Aortic smooth muscle cell (primary cell): ENCODE results near the gene TP53. TPM values are rescaled to one million over a fixed set of nuclear protein-coding genes. Genes with fewer than 3 reads are reported as not detected.

Experiments used
- total RNA-seq: library from RNA; depleted of rRNA; stranded (reverse); fragments of >200 nt; gene quantifications from 2 replicates; pipeline ENCODE4 v1.2.3, GENCODE V29; 2014

TP53 gene
- 14.1 and 19.5 TPM in 2 replicates for total RNA-seq

DNA sequence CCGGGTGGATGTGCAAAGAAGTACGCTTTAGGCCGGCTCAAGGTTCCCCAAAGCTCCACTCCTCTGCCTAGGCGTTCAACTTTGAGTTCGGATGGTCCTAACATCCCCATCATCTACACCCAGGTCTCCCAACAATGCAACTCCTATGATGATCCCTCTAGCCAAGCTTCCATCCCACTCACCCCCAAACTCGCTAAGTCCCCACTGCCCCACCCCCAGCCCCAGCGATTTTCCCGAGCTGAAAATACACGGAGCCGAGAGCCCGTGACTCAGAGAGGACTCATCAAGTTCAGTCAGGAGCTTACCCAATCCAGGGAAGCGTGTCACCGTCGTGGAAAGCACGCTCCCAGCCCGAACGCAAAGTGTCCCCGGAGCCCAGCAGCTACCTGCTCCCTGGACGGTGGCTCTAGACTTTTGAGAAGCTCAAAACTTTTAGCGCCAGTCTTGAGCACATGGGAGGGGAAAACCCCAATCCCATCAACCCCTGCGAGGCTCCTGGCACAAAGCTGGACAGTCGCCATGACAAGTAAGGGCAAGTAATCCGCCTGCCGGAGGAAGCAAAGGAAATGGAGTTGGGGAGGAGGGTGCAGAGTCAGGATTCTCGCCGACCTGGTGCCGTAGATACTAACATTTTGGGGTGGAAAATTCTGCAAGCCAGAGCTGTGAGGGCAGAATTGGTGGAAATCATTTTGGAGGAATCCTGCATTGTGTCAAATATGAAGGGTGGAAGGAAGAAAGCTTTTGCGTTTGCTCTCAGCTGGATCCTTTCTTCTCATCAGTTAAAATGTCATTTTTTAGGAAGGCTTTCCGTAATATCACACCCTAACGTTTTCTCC, at the start of gene TP53:
Gene TP53, minus strand, starts transcription at position 419 of the 836 bp plus-strand sequence. CDS start 10,896 bp downstream, outside the sequence.

DNA sequence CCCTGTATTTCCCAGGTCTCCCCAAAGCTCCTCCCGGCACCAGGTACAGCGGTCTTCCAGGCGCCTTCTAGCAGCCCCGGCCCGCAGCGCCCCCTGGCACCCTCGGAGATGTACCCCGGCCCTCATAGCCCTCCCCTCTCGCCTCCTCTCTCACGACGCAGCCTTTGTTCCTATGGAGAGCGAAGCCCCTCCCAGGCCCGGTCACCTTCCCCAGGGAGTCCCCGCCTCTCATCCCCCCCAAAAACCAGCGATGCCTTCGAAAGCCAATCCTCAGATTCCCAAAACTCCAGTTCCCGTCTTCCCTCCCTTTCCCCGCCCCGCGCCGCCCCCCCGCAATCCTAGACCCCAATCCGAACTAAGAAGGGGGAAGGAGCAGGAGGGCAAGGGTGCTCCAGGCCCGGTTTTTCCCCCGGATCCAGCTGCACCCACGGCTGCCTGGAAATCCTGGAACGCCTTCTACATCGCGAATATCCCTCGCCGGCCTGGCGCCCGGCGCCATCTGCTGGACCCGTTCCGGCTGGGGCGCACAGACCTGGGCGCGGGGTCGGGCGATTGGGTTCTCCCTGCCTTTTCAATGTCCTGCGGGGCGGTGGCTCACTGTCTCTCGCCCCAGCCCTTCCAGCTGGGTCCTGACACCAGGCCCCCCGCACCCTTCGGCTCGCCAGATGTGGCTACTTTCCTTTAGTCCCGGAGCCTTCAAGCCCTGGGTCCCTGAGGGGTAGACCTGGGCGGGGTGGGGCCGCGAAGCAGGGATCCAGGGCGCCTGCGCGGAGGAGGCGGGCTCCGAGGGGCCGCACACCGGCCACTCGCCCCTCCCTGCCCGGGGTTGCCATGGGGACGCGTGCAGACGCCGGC, 29.8 kb upstream of the TP53 start, which contains the start of gene DNAH2:
Gene DNAH2, plus strand, starts transcription at position 844 of the 855 bp plus-strand sequence. CDS start 1,991 bp downstream, outside the sequence.

DNA sequence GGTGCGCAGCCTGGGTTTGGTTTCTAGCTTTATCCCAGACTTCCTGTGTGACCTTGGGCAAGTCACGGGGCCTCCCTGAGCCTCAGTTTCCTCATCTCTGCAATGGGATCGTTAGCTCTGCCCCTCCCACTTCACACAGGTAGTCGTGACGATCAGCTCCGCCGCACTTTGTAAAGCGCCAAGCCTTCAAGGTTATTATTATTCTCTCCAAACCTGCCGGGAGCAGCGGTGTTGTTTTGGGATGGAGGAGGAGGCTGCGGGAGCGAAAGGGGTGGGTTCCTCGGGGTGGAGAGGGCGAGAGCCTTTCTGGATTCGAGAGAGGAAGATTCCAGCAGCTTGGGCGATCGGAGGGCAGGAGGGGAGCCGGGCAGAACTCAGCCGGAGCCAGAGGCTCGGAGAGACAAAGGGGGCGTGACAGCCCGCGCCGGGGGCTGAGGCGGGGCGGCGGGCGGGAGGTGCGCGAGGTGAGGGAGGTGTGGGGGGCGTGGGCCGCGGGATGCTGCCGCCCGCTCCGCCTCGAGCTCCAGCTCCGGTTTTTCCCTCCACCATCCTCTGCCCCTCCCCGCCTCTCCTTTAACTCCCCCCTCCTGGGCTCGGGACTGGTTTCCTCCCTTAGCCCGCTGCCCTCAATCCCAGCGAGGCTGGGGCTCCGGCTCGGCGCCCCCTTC, 17.4 kb upstream of the TP53 start, which contains the start of gene EFNB3:
Gene EFNB3, plus strand, starts transcription at position 602 of the 668 bp plus-strand sequence. CDS start 397 bp downstream, outside the sequence.

GRCh38 chr17:7687908-7688807, 868 bp upstream of the TP53 start, which contains the start of gene WRAP53:
Gene WRAP53, plus strand, starts transcription at chr17:7688477. Its CDS starts 172 bp downstream, at chr17:7688649.

DNA sequence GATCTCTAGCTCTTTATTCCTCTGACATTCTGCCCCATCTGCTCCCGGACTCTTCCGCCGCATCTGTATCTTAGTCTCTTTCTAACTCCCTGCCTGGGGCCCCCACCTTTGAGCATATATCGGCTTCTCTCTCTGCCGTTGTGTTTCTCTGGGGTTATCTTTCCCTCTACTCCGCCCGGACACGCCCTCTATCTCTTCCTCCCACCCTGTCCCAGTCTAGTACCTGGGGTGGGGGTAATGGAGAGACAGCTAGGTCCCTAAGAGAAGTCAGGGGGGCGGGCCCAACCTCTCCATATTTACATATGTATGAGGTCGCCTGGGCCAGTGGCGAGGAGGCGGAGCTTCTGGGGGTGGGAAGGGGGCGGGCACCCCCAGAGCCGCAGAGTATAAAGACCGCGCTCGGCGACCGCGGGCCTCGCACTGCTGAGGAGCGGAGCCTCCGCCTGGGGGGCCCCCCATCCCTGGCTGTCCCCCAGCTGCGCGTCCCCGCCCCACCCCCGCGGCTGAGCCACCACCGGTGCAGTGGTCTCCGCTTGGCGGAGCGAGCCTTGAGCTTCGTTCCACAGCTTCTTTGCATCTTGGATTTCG, 36.7 kb downstream of the TP53 start, which contains the start of gene ATP1B2:
Gene ATP1B2, plus strand, starts transcription at position 418 of the 588 bp plus-strand sequence. CDS start 593 bp downstream, outside the sequence.

GRCh38 chr17:7629939-7630571, 57.2 kb downstream of the TP53 start, which contains the start of gene SHBG:
Gene SHBG, plus strand, starts transcription at chr17:7630135. Its CDS starts 38 bp downstream, at chr17:7630173.

GRCh38 chr17:7627250-7628121, 59.8 kb downstream of the TP53 start, which contains the start of gene SAT2:
Gene SAT2, minus strand, starts transcription at chr17:7627821. Its CDS starts 186 bp downstream, at chr17:7627635.

Other genes starting within 250 kb of the TP53 start
- 0.13 and 0.19 TPM in 2 replicates for gene FGF11, start 248.0 kb downstream of the TP53 start, total RNA-seq
- gene CHRNB1, start 242.4 kb downstream of the TP53 start, total RNA-seq, result 6.6 and 7.6 TPM in 2 replicates
- 18.2 and 23.6 TPM in 2 replicates for gene ZBTB4, start 207.9 kb downstream of the TP53 start, total RNA-seq
- gene SLC35G6, start 206.0 kb downstream of the TP53 start, total RNA-seq, result not detected in 2 replicates
- 98.6 and 101 TPM in 2 replicates for gene POLR2A, start 203.1 kb downstream of the TP53 start, total RNA-seq
- 9.2 and 21.8 TPM in 2 replicates for gene TNFSF12, start 138.4 kb downstream of the TP53 start, total RNA-seq
- gene TNFSF13, start 128.7 kb downstream of the TP53 start, total RNA-seq, result 3.4 and 4.1 TPM in 2 replicates
- 55.3 and 71.7 TPM in 2 replicates for gene SENP3, start 125.6 kb downstream of the TP53 start, total RNA-seq
- gene CD68, start 107.9 kb downstream of the TP53 start, total RNA-seq, result 47.7 and 75.6 TPM in 2 replicates
- 41.5 and 57.2 TPM in 2 replicates for gene MPDU1, start 103.6 kb downstream of the TP53 start, total RNA-seq
- 0.19 and 0.26 TPM in 2 replicates for gene SOX15, start 97.4 kb downstream of the TP53 start, total RNA-seq
- gene FXR2, start 72.6 kb downstream of the TP53 start, total RNA-seq, result 45.9 and 56.7 TPM in 2 replicates
- 45.6 and 50.5 TPM in 2 replicates for gene SAT2, start 59.7 kb downstream of the TP53 start, total RNA-seq
- 0.26 and 0.50 TPM in 2 replicates for gene SHBG, start 57.4 kb downstream of the TP53 start, total RNA-seq
- gene ATP1B2, start 36.6 kb downstream of the TP53 start, total RNA-seq, result under 0.01 TPM in 2 replicates
- gene WRAP53, start 987 bp upstream of the TP53 start, total RNA-seq, result 3.3 and 4.9 TPM in 2 replicates
- under 0.01 and 0.12 TPM in 2 replicates for gene EFNB3, start 17.7 kb upstream of the TP53 start, total RNA-seq
- gene DNAH2, start 30.3 kb upstream of the TP53 start, total RNA-seq, result 0.12 and 0.13 TPM in 2 replicates
- 3.6 and 3.9 TPM in 2 replicates for gene KDM6B, start 146.7 kb upstream of the TP53 start, total RNA-seq
- gene TMEM88, start 167.6 kb upstream of the TP53 start, total RNA-seq, result 0.37 and 0.40 TPM in 2 replicates
- gene NAA38, start 170.1 kb upstream of the TP53 start, total RNA-seq, result 92.8 and 145 TPM in 2 replicates
- 9.4 and 9.9 TPM in 2 replicates for gene CYB5D1, start 170.5 kb upstream of the TP53 start, total RNA-seq
- 135 and 146 TPM in 2 replicates for gene CHD3, start 201.3 kb upstream of the TP53 start, total RNA-seq
- gene RNF227, start 228.8 kb upstream of the TP53 start, total RNA-seq, result 0.87 and 3.7 TPM in 2 replicates
- gene KCNAB3, start 242.4 kb upstream of the TP53 start, total RNA-seq, result 0.13 and 0.25 TPM in 2 replicates
- gene TRAPPC1, start 244.5 kb upstream of the TP53 start, total RNA-seq, result 51.5 and 60.6 TPM in 2 replicates
- gene CNTROB, start 244.7 kb upstream of the TP53 start, total RNA-seq, result 21.5 and 30.1 TPM in 2 replicates